HL-60 (cell line): ENCODE measurements around the gene EHBP1L1.

Experiments
- GABPA ChIP-seq: IDR thresholded peaks from 2 replicates; pipeline ENCODE4 v1.6.1; 2012; ENCODE audit warnings: low read depth
- POLR2AphosphoS5 ChIP-seq: IDR thresholded peaks from 2 replicates; pipeline ENCODE4 v1.6.1; 2012; ENCODE audit warnings: low read depth
- TF ChIP-seq, protein P1 (sequence below): IDR thresholded peaks from 2 replicates; pipeline ENCODE4 v1.6.1; 2012; ENCODE audit warnings: low read depth; ENCODE audit not compliant: insufficient replicate concordance
- TF ChIP-seq, protein P2 (sequence below): IDR thresholded peaks from one replicate; pipeline ENCODE4 v1.5.1; 2011; ENCODE audit warnings: low read length, control low read depth, inconsistent platforms; ENCODE audit not compliant: insufficient read depth

DNA sequence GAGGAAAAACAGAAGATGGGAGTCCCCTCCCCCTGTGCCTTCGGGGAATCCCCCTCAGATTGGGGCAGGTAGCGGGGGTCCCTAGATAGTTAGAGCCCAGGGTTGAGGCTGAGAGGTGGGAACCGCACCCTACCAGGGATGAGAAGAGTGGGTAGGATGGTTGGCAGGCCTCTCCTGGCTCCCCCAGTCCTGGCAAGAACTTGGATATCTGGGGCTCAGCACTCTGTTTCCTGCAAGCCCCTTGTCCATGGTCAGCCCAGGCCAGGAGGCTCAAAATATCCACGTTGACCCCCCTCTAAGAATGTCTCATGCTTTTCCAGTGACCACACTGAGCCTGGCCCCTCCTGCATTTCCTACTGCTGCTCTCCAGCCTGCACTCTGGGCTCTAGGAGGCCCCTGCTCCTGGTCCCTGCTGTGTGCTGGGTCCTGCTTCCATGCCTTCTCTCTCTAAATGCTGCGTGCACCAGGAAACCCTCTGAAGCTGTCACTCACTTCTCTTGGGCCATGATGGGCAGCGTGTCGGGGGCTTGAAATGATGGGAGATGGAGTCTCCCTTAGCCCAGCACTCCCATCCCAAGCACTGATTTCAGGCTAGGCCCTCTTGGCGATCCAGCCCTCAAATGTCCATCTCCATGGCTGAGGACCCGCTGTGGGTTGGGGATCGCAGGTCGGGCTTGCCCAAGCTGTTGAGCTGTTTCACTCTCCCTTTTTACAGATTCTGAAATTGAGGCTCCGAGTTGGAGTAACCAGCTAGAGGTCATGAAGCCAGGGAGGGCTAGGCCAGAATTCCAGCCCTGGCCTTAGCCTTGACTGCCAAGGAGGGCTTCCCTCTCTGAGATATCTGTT lies 36.1 kb downstream of the EHBP1L1 start:
- TF ChIP-seq, protein P1, sequence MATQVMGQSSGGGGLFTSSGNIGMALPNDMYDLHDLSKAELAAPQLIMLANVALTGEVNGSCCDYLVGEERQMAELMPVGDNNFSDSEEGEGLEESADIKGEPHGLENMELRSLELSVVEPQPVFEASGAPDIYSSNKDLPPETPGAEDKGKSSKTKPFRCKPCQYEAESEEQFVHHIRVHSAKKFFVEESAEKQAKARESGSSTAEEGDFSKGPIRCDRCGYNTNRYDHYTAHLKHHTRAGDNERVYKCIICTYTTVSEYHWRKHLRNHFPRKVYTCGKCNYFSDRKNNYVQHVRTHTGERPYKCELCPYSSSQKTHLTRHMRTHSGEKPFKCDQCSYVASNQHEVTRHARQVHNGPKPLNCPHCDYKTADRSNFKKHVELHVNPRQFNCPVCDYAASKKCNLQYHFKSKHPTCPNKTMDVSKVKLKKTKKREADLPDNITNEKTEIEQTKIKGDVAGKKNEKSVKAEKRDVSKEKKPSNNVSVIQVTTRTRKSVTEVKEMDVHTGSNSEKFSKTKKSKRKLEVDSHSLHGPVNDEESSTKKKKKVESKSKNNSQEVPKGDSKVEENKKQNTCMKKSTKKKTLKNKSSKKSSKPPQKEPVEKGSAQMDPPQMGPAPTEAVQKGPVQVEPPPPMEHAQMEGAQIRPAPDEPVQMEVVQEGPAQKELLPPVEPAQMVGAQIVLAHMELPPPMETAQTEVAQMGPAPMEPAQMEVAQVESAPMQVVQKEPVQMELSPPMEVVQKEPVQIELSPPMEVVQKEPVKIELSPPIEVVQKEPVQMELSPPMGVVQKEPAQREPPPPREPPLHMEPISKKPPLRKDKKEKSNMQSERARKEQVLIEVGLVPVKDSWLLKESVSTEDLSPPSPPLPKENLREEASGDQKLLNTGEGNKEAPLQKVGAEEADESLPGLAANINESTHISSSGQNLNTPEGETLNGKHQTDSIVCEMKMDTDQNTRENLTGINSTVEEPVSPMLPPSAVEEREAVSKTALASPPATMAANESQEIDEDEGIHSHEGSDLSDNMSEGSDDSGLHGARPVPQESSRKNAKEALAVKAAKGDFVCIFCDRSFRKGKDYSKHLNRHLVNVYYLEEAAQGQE: no peak
- TF ChIP-seq, protein P2, sequence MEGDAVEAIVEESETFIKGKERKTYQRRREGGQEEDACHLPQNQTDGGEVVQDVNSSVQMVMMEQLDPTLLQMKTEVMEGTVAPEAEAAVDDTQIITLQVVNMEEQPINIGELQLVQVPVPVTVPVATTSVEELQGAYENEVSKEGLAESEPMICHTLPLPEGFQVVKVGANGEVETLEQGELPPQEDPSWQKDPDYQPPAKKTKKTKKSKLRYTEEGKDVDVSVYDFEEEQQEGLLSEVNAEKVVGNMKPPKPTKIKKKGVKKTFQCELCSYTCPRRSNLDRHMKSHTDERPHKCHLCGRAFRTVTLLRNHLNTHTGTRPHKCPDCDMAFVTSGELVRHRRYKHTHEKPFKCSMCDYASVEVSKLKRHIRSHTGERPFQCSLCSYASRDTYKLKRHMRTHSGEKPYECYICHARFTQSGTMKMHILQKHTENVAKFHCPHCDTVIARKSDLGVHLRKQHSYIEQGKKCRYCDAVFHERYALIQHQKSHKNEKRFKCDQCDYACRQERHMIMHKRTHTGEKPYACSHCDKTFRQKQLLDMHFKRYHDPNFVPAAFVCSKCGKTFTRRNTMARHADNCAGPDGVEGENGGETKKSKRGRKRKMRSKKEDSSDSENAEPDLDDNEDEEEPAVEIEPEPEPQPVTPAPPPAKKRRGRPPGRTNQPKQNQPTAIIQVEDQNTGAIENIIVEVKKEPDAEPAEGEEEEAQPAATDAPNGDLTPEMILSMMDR: no peak
- TF ChIP-seq POLR2AphosphoS5: no peak
- no peak for TF ChIP-seq GABPA
